ENCODE measurements around the gene SAV1.
"Not testable (repeated sequence)": the region's sequence is repeated elsewhere in the genome, so short reads cannot be mapped to it uniquely, and the experiment has no call there.

GRCh38 chr14:50665300-50665699, 2.8 kb downstream of the SAV1 start:
- TF ChIP-seq TAF1 (CRISPR knock-in tag; IDR thresholded peaks at IDR 0.05); ARNT2 (CRISPR knock-in tag; IDR thresholded peaks at IDR 0.05; ENCODE audit: low read depth): not testable (repeated sequence)
- TF ChIP-seq, protein P1, sequence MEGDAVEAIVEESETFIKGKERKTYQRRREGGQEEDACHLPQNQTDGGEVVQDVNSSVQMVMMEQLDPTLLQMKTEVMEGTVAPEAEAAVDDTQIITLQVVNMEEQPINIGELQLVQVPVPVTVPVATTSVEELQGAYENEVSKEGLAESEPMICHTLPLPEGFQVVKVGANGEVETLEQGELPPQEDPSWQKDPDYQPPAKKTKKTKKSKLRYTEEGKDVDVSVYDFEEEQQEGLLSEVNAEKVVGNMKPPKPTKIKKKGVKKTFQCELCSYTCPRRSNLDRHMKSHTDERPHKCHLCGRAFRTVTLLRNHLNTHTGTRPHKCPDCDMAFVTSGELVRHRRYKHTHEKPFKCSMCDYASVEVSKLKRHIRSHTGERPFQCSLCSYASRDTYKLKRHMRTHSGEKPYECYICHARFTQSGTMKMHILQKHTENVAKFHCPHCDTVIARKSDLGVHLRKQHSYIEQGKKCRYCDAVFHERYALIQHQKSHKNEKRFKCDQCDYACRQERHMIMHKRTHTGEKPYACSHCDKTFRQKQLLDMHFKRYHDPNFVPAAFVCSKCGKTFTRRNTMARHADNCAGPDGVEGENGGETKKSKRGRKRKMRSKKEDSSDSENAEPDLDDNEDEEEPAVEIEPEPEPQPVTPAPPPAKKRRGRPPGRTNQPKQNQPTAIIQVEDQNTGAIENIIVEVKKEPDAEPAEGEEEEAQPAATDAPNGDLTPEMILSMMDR (CRISPR knock-in tag; IDR thresholded peaks at IDR 0.05), result not testable (repeated sequence)
- TF ChIP-seq, protein P2, sequence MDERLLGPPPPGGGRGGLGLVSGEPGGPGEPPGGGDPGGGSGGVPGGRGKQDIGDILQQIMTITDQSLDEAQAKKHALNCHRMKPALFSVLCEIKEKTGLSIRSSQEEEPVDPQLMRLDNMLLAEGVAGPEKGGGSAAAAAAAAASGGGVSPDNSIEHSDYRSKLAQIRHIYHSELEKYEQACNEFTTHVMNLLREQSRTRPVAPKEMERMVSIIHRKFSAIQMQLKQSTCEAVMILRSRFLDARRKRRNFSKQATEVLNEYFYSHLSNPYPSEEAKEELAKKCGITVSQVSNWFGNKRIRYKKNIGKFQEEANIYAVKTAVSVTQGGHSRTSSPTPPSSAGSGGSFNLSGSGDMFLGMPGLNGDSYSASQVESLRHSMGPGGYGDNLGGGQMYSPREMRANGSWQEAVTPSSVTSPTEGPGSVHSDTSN (CRISPR knock-in tag; IDR thresholded peaks at IDR 0.05), result not testable (repeated sequence)
